WTC11 (cell line): Measurements from ENCODE around the gene CCL23. TPM values are rescaled to one million over a fixed set of nuclear protein-coding genes. Genes with fewer than 3 reads are reported as not detected.

Source experiments
- ATAC-seq: fragments of 200-7000 bp; cut with Tn5 transposase; 2 replicates; pipeline ENCODE4 v1.10.0; 2021; ENCODE audit warnings: mild to moderate bottlenecking, moderate library complexity
- CTCF ChIA-PET: fragments of 300-600 bp; sonication (Branson Sonifier 250); formaldehyde crosslinking; loops from one replicate; lab custom pipeline; 2021; ENCODE audit warnings: antibody characterized with exemption; lab: Charles Lee
- POLR2A ChIA-PET: fragments of 350-600 bp; sonication (Branson Sonifier 250); formaldehyde crosslinking; loops from one replicate; lab custom pipeline; 2021; ENCODE audit warnings: antibody characterized with exemption; lab: Charles Lee
- DNase-seq: peaks from one replicate; pipeline ENCODE4 v3.0.0; 2021; ENCODE audit warnings: low spot score
- H3K27ac Mint-ChIP-seq: 2 replicates; pipeline ENCODE4 v1.8.0; 2021; ENCODE audit warnings: mixed read lengths
- H3K27me3 Mint-ChIP-seq: 2 replicates; pipeline ENCODE4 v1.8.0; 2021; ENCODE audit warnings: low read depth, mild to moderate bottlenecking, moderate library complexity, mixed read lengths
- H3K36me3 Mint-ChIP-seq: 2 replicates; pipeline ENCODE4 v1.8.0; 2021; ENCODE audit warnings: mixed read lengths
- H3K4me1 Mint-ChIP-seq: 2 replicates; pipeline ENCODE4 v1.8.0; 2022; ENCODE audit warnings: mixed read lengths
- H3K4me3 Mint-ChIP-seq: 2 replicates; pipeline ENCODE4 v1.8.0; 2021; ENCODE audit warnings: mild to moderate bottlenecking, moderate library complexity, mixed read lengths
- H3K9me3 Mint-ChIP-seq: 2 replicates; pipeline ENCODE4 v1.8.0; 2021; ENCODE audit warnings: mixed read lengths
- AFF4 ChIP-seq: sonication (generic); formaldehyde crosslinking; IDR thresholded peaks from 2 replicates; pipeline ENCODE4 v1.8.1; 2023; ENCODE audit warnings: mild to moderate bottlenecking, missing genetic modification reagents, borderline replicate concordance
- ATF3 ChIP-seq: sonication (generic); formaldehyde crosslinking; conservative IDR thresholded peaks from 2 replicates; pipeline ENCODE4 v1.8.1; 2022; ENCODE audit warnings: mild to moderate bottlenecking, missing genetic modification reagents
- CDX4 ChIP-seq: fragments of 250-450 bp; sonication (Bioruptor Pico); IDR thresholded peaks from 2 replicates; pipeline ENCODE4 v1.9.0; 2021; ENCODE audit warnings: moderate library complexity, mild to moderate bottlenecking, inconsistent platforms, borderline replicate concordance
- ELF4 ChIP-seq: sonication (generic); formaldehyde crosslinking; IDR thresholded peaks from 2 replicates; pipeline ENCODE4 v1.8.1; 2022; ENCODE audit warnings: low read depth, mild to moderate bottlenecking, moderate library complexity, missing genetic modification reagents
- EMX1 ChIP-seq: fragments of 250-450 bp; sonication (Bioruptor Pico); IDR thresholded peaks from 2 replicates; pipeline ENCODE4 v1.8.0; 2021; ENCODE audit warnings: mild to moderate bottlenecking
- ETV6 ChIP-seq: sonication (generic); formaldehyde crosslinking; IDR thresholded peaks from 2 replicates; pipeline ENCODE4 v1.8.1; 2022; ENCODE audit warnings: mild to moderate bottlenecking, missing genetic modification reagents
- FOXK1 ChIP-seq: sonication (generic); formaldehyde crosslinking; IDR thresholded peaks from 2 replicates; pipeline ENCODE4 v1.8.0; 2022; ENCODE audit warnings: mild to moderate bottlenecking, moderate library complexity, missing genetic modification reagents
- HMGXB4 ChIP-seq: sonication (generic); formaldehyde crosslinking; IDR thresholded peaks from 2 replicates; pipeline ENCODE4 v1.8.1; 2023; ENCODE audit warnings: mild to moderate bottlenecking, moderate library complexity, missing genetic modification reagents
- KAT7 ChIP-seq: sonication (generic); formaldehyde crosslinking; IDR thresholded peaks from 2 replicates; pipeline ENCODE4 v1.8.1; 2023; ENCODE audit warnings: missing genetic modification reagents, mild to moderate bottlenecking, borderline replicate concordance
- MLX ChIP-seq: sonication (generic); formaldehyde crosslinking; IDR thresholded peaks from 2 replicates; pipeline ENCODE4 v1.8.1; 2023; ENCODE audit warnings: mild to moderate bottlenecking, missing genetic modification reagents, moderate library complexity
- MYBL2 ChIP-seq: sonication (generic); formaldehyde crosslinking; IDR thresholded peaks from 2 replicates; pipeline ENCODE4 v1.8.1; 2023; ENCODE audit warnings: mild to moderate bottlenecking, moderate library complexity, missing genetic modification reagents
- NFE2L1 ChIP-seq: sonication (generic); formaldehyde crosslinking; IDR thresholded peaks from 2 replicates; pipeline ENCODE4 v1.8.1; 2023; ENCODE audit warnings: missing genetic modification reagents
- NR3C1 ChIP-seq: sonication (generic); formaldehyde crosslinking; conservative IDR thresholded peaks from 2 replicates; pipeline ENCODE4 v1.8.1; 2023; ENCODE audit warnings: low read depth, mild to moderate bottlenecking, missing genetic modification reagents
- RORB ChIP-seq: fragments of 250-450 bp; sonication (Bioruptor Pico); IDR thresholded peaks from 2 replicates; pipeline ENCODE4 v1.9.0; 2021; ENCODE audit warnings: mild to moderate bottlenecking
- SMAD4 ChIP-seq: sonication (generic); formaldehyde crosslinking; IDR thresholded peaks from 2 replicates; pipeline ENCODE4 v1.8.0; 2022; ENCODE audit warnings: mild to moderate bottlenecking, missing genetic modification reagents
- TEAD1 ChIP-seq: sonication (generic); formaldehyde crosslinking; IDR thresholded peaks from 2 replicates; pipeline ENCODE4 v1.8.0; 2022; ENCODE audit warnings: mild to moderate bottlenecking, missing genetic modification reagents
- TP53 ChIP-seq: sonication (generic); formaldehyde crosslinking; IDR thresholded peaks from 2 replicates; pipeline ENCODE4 v1.8.1; 2023; ENCODE audit warnings: mild to moderate bottlenecking, missing genetic modification reagents
- ZNF121 ChIP-seq: sonication (generic); formaldehyde crosslinking; IDR thresholded peaks from 2 replicates; pipeline ENCODE4 v1.8.0; 2023; ENCODE audit warnings: missing genetic modification reagents
- ZNF416 ChIP-seq: fragments of 250-450 bp; sonication (Bioruptor Pico); IDR thresholded peaks from 2 replicates; pipeline ENCODE4 v1.9.0; 2021; ENCODE audit warnings: mild to moderate bottlenecking, inconsistent platforms
- total RNA-seq: library from RNA; stranded (reverse); gene quantifications from 3 replicates; pipeline ENCODE4 v1.2.3, GENCODE V29; 2021
- TF ChIP-seq, protein P1 (sequence below): sonication (generic); formaldehyde crosslinking; IDR thresholded peaks from 2 replicates; pipeline ENCODE4 v1.8.0; 2023; ENCODE audit warnings: missing genetic modification reagents, mild to moderate bottlenecking, borderline replicate concordance
- TF ChIP-seq, protein P2 (sequence below): sonication (generic); formaldehyde crosslinking; IDR thresholded peaks from 2 replicates; pipeline ENCODE4 v1.8.1; 2022; ENCODE audit warnings: mild to moderate bottlenecking, missing genetic modification reagents, moderate library complexity, borderline replicate concordance
- TF ChIP-seq, protein P3 (sequence below): sonication (generic); formaldehyde crosslinking; IDR thresholded peaks from 2 replicates; pipeline ENCODE4 v1.8.0; 2022; ENCODE audit warnings: mild to moderate bottlenecking, missing genetic modification reagents
- TF ChIP-seq, protein P4 (sequence below): fragments of 200-600 bp; IDR thresholded peaks from 2 replicates; pipeline ENCODE4 v1.8.0; 2022; ENCODE audit warnings: antibody characterized with exemption

Gene CCL23
- total RNA-seq, 1 experiment from 2014 or later = not detected

DNA sequence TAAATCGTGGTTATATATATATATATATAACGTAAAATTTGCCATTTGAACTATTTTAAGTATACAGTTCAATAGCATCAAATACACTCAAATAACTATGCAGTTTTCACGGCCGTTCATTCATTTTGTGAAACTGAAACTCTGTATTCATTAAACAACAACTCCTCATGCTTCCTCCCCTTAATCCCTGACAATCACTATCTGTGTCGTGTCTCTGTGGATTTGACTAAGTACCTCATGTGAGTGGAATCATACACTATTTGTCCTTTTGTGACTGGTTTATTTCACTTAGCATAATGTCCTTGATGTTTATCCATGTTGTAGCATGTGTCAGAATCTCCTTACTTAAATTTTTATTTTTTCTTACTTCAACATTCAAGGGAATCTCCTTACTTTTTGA lies 2.8 kb downstream of the CCL23 start (continued):
- no peak for TF ChIP-seq AFF4
- no peak for TF ChIP-seq ZNF416 (CRISPR knock-in tag)
- no peak for TF ChIP-seq CDX4 (CRISPR knock-in tag)
- no peak for TF ChIP-seq NR3C1
- TF ChIP-seq TP53 (CRISPR knock-in tag) = no peak
- no peak for TF ChIP-seq ATF3 (CRISPR knock-in tag)
- TF ChIP-seq, protein P1, sequence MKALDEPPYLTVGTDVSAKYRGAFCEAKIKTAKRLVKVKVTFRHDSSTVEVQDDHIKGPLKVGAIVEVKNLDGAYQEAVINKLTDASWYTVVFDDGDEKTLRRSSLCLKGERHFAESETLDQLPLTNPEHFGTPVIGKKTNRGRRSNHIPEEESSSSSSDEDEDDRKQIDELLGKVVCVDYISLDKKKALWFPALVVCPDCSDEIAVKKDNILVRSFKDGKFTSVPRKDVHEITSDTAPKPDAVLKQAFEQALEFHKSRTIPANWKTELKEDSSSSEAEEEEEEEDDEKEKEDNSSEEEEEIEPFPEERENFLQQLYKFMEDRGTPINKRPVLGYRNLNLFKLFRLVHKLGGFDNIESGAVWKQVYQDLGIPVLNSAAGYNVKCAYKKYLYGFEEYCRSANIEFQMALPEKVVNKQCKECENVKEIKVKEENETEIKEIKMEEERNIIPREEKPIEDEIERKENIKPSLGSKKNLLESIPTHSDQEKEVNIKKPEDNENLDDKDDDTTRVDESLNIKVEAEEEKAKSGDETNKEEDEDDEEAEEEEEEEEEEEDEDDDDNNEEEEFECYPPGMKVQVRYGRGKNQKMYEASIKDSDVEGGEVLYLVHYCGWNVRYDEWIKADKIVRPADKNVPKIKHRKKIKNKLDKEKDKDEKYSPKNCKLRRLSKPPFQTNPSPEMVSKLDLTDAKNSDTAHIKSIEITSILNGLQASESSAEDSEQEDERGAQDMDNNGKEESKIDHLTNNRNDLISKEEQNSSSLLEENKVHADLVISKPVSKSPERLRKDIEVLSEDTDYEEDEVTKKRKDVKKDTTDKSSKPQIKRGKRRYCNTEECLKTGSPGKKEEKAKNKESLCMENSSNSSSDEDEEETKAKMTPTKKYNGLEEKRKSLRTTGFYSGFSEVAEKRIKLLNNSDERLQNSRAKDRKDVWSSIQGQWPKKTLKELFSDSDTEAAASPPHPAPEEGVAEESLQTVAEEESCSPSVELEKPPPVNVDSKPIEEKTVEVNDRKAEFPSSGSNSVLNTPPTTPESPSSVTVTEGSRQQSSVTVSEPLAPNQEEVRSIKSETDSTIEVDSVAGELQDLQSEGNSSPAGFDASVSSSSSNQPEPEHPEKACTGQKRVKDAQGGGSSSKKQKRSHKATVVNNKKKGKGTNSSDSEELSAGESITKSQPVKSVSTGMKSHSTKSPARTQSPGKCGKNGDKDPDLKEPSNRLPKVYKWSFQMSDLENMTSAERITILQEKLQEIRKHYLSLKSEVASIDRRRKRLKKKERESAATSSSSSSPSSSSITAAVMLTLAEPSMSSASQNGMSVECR (CRISPR knock-in tag) = no peak
- no peak for TF ChIP-seq RORB
- TF ChIP-seq ZNF121 = no peak
- no peak for TF ChIP-seq MLX
- TF ChIP-seq, protein P2, sequence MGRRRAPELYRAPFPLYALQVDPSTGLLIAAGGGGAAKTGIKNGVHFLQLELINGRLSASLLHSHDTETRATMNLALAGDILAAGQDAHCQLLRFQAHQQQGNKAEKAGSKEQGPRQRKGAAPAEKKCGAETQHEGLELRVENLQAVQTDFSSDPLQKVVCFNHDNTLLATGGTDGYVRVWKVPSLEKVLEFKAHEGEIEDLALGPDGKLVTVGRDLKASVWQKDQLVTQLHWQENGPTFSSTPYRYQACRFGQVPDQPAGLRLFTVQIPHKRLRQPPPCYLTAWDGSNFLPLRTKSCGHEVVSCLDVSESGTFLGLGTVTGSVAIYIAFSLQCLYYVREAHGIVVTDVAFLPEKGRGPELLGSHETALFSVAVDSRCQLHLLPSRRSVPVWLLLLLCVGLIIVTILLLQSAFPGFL (CRISPR knock-in tag) = no peak
- TF ChIP-seq, protein P3, sequence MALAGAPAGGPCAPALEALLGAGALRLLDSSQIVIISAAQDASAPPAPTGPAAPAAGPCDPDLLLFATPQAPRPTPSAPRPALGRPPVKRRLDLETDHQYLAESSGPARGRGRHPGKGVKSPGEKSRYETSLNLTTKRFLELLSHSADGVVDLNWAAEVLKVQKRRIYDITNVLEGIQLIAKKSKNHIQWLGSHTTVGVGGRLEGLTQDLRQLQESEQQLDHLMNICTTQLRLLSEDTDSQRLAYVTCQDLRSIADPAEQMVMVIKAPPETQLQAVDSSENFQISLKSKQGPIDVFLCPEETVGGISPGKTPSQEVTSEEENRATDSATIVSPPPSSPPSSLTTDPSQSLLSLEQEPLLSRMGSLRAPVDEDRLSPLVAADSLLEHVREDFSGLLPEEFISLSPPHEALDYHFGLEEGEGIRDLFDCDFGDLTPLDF (CRISPR knock-in tag) = no peak

DNA sequence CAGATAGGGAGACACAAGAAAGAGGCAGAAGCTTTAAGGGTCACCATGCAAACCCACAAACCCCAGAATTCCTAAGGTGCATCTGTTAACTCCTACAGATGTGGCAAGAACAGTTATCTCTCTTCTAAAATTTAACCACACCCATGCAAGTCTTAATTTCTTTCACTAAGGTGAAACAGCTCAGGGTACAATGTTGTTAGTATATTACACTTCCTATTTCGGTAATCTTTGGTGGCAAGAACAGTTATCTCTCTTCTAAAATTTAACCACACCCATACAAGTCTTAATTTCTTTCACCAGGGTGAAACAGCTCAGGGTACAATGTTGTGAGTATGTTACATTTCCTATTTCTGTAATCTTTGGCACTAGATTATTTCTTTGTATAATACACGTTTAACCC lies 6.6 kb downstream of the CCL23 start:
- no peaks in the 10 kb centered on the region for H3K27me3 Mint-ChIP-seq
- H3K9me3 Mint-ChIP-seq = peaks cover 61% of the 10 kb centered on the region
- ChIA-PET CTCF (interaction anchor here (0.7 kb wide), 1 partner anchor 35 kb away, joined by 3 read pairs; no protein-coding TSS in a partner anchor), POLR2A (no interaction called here)
- no peak overlapping the region for H3K4me3 Mint-ChIP-seq
- H3K4me1 Mint-ChIP-seq = no peaks in the 10 kb centered on the region
- H3K27ac Mint-ChIP-seq = no peak overlapping the region
- ATAC-seq (no peak), DNase-seq (no peak)
- H3K36me3 Mint-ChIP-seq = peaks cover 28% of the 10 kb centered on the region
- TF ChIP-seq FOXK1 (CRISPR knock-in tag) (no peak), MYBL2 (CRISPR knock-in tag) (no peak), ELF4 (CRISPR knock-in tag) (no peak), SMAD4 (CRISPR knock-in tag) (no peak), ETV6 (CRISPR knock-in tag) (no peak), EMX1 (CRISPR knock-in tag) (no peak), NFE2L1 (no peak), TEAD1 (no peak), KAT7 (no peak), HMGXB4 (CRISPR knock-in tag) (no peak)
- TF ChIP-seq, protein P4, sequence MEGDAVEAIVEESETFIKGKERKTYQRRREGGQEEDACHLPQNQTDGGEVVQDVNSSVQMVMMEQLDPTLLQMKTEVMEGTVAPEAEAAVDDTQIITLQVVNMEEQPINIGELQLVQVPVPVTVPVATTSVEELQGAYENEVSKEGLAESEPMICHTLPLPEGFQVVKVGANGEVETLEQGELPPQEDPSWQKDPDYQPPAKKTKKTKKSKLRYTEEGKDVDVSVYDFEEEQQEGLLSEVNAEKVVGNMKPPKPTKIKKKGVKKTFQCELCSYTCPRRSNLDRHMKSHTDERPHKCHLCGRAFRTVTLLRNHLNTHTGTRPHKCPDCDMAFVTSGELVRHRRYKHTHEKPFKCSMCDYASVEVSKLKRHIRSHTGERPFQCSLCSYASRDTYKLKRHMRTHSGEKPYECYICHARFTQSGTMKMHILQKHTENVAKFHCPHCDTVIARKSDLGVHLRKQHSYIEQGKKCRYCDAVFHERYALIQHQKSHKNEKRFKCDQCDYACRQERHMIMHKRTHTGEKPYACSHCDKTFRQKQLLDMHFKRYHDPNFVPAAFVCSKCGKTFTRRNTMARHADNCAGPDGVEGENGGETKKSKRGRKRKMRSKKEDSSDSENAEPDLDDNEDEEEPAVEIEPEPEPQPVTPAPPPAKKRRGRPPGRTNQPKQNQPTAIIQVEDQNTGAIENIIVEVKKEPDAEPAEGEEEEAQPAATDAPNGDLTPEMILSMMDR = no peak
